Lung (tissue), 12 donors: ENCODE results near the gene SH3BGRL2. TPM values are rescaled to one million over a fixed set of nuclear protein-coding genes. Genes with fewer than 3 reads are reported as not detected.

Experiments used
- ATAC-seq: fragments of 200-7000 bp; cut with Tn5 transposase; one replicate; pipeline ENCODE4 v1.9.1; 2020; ENCODE audit warnings: moderate number of reproducible peaks; ENCODE audit not compliant: insufficient read depth, low FRiP score
- DNase-seq, 3 donors: peaks; one replicate each; pipeline ENCODE4 v3.0.0-alpha.2; 2013 to 2017
- H3K27ac ChIP-seq, 2 donors: one replicate each; pipeline ENCODE4 v1.5.1; 2013; ENCODE audit warnings: mild to moderate bottlenecking in 2 of 2, moderate library complexity in 2 of 2, control low read depth in 1 of 2, inconsistent platforms in 1 of 2, low read depth in 1 of 2, low read length in 1 of 2
- H3K27me3 ChIP-seq, 3 donors: one replicate each; pipeline ENCODE4 v1.5.1; 2013; ENCODE audit warnings: low read length in 2 of 3; ENCODE audit not compliant: control insufficient read depth in 3 of 3, insufficient read depth in 3 of 3
- H3K36me3 ChIP-seq, 4 donors: one replicate each; pipeline ENCODE4 v1.5.1; 2013; ENCODE audit warnings: low read length in 4 of 4, mild to moderate bottlenecking in 1 of 4, moderate library complexity in 1 of 4; ENCODE audit not compliant: control insufficient read depth in 4 of 4, insufficient read depth in 4 of 4
- H3K4me1 ChIP-seq, 5 donors: one replicate each; pipeline ENCODE4 v1.5.1; 2013; ENCODE audit warnings: low read length in 5 of 5, mild to moderate bottlenecking in 2 of 5, moderate library complexity in 1 of 5; ENCODE audit not compliant: control insufficient read depth in 5 of 5, insufficient read depth in 5 of 5
- H3K4me3 ChIP-seq: one replicate; pipeline ENCODE4 v1.5.1; 2013; ENCODE audit warnings: mild to moderate bottlenecking, control low read depth, moderate library complexity
- H3K9ac ChIP-seq, 2 donors: one replicate each; pipeline ENCODE4 v1.5.1; 2013; ENCODE audit warnings: low read length in 2 of 2, control low read depth in 1 of 2; ENCODE audit not compliant: insufficient read depth in 1 of 2
- H3K9me3 ChIP-seq, 4 donors: one replicate each; pipeline ENCODE4 v1.5.1; 2013; ENCODE audit warnings: low read length in 3 of 4, mild to moderate bottlenecking in 1 of 4, moderate library complexity in 1 of 4; ENCODE audit not compliant: control insufficient read depth in 4 of 4, insufficient read depth in 3 of 4
- CTCF ChIP-seq: IDR thresholded peaks from 2 replicates; pipeline ENCODE4 v1.5.1; 2012; ENCODE audit warnings: mild to moderate bottlenecking; ENCODE audit errors: control extremely low read depth, extremely low read depth
- WGBS, 2 donors: extraction: QIAGEN DNeasy Blood & Tissue Kit; methylation state at CpG; one replicate each; pipeline ENCODE4 v1.1.7; 2013; 5-methylcytosine and 5-hydroxymethylcytosine counted together
- polyA plus RNA-seq, 2 donors: library from polyadenylated mRNA; stranded (reverse); fragments of 200-250 nt; gene quantifications; one replicate each; pipeline ENCODE4 v1.2.1, GENCODE V29; 2013
- total RNA-seq, 2 donors: library from RNA; depleted of rRNA in 1 of 2; stranded (reverse); fragments of >200 nt in 1 of 2; gene quantifications; one replicate each; pipeline ENCODE4 v1.2.1, GENCODE V29; 2014 to 2021
- donor health status: control.
- donor health status: control.
- donor health status: Bipolar disorder and iron deficiency.
- donor health status: healthy.
- donor health status: DM: yes; HTN: yes; CAD: no.

Gene SH3BGRL2
- total and polyA plus RNA-seq, 4 donors, result 7.4 to 38.5 (median 14.0) TPM

GRCh38 chr6:79622364-79622763 lies 8.8 kb upstream of the SH3BGRL2 start:
- no peak overlapping the region for H3K4me3 ChIP-seq
- ATAC-seq (no peak), DNase-seq (no peak)
- 89 to 97% methylated on average over 1 of the region's 1 CpG for WGBS, 2 donors
- H3K36me3 ChIP-seq, result no peaks in the 10 kb centered on the region
- no peak for TF ChIP-seq CTCF
- H3K4me1 ChIP-seq, result peaks cover 0 to 11% (median 4%) of the 10 kb centered on the region in 5 donors
- no peak overlapping the region for H3K9ac ChIP-seq
- H3K9me3 ChIP-seq, result no peaks in the 10 kb centered on the region
- no peak overlapping the region for H3K27ac ChIP-seq
- H3K27me3 ChIP-seq, result no peaks in the 10 kb centered on the region

GRCh38 chr6:79623106-79623505 lies 8.0 kb upstream of the SH3BGRL2 start:
- no peak for TF ChIP-seq CTCF
- no peak for ATAC-seq

GRCh38 chr6:79625746-79626145 lies 5.4 kb upstream of the SH3BGRL2 start:
- Histone ChIP-seq H3K9me3 (no peaks in the 10 kb centered on the region), H3K4me3 (no peak overlapping the region), H3K9ac (no peak overlapping the region), H3K36me3 (no peaks in the 10 kb centered on the region), H3K27me3 (no peaks in the 10 kb centered on the region), H3K27ac (no peak overlapping the region), H3K4me1 (peaks cover 0 to 15% (median 4%) of the 10 kb centered on the region in 5 donors)
- no peak for TF ChIP-seq CTCF
- no peak for DNase-seq
- ATAC-seq, result no peak

More at GRCh38 chr6:79623106-79623505, 8.0 kb upstream of the SH3BGRL2 start:
- Histone ChIP-seq H3K4me3 (no peak overlapping the region), H3K36me3 (no peaks in the 10 kb centered on the region), H3K9ac (no peak overlapping the region), H3K27ac (no peak overlapping the region), H3K4me1 (peaks cover 0 to 11% (median 4%) of the 10 kb centered on the region in 5 donors), H3K9me3 (no peaks in the 10 kb centered on the region), H3K27me3 (no peaks in the 10 kb centered on the region)
- 96 to 98% methylated on average over 5 of the region's 5 CpGs for WGBS, 2 donors
- no peak for DNase-seq

GRCh38 chr6:79626811-79627210 lies 4.3 kb upstream of the SH3BGRL2 start:
- Histone ChIP-seq H3K9me3 (no peaks in the 10 kb centered on the region), H3K4me3 (no peak overlapping the region), H3K9ac (no peak overlapping the region), H3K27ac (no peak overlapping the region), H3K36me3 (no peaks in the 10 kb centered on the region), H3K4me1 (peaks cover 0 to 17% (median 4%) of the 10 kb centered on the region in 5 donors), H3K27me3 (no peaks in the 10 kb centered on the region)
- ATAC-seq, result no peak
- TF ChIP-seq CTCF, result no peak
- peak; percentile 35 to 84 (median 68) for DNase-seq
- 64 to 80% methylated on average over 3 of the region's 3 CpGs for whole genome bisulfite sequencing, 2 donors
